ENCODE data around the gene KCTD17. TPM values are rescaled to one million over a fixed set of nuclear protein-coding genes. Genes with fewer than 3 reads are reported as not detected.

Gene KCTD17
- total and polyA plus RNA-seq, 12 donors: 6.9 to 49.2 (median 16.4) TPM

DNA sequence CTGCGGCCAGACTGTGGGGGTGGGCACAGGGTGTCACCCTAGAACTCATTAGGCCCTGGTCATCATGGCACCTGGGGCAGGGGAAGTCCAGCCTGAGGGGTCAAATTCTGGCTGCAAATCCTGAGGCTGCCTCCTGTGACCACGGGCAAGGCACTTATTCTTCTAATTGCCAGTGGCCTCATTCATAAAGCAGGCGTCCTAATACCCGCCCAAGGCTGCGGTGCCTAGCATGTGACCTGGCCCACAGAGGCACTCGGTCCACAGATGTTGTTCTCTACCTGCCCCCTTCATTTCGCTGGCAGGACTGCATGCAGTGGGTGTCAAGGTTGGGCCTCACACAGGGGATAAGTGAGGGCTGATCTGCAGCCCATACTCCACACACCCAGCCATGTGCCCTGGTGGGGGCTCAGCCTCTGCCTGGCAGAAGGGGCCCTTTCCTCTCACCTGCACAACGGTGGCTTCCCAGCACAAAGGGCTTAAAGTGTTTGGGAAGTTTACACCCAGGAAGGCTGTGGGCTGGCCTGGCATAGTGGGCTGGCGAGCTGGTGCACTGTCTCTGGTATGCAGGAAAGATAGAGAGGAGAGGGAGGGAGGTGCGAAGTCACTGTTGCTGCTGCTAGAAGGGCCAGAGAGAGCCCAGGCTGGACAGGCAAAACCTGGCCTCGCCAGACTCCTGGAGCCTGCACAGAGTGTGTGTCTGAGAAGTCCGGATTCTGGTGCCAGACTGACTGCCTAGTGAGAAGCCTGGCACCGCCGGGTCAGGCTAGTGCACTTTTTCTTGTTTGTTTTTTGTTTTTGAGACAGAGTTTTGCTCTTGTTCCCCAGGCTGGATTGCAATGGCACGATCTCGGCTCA lies 28.8 kb upstream of the KCTD17 start:
- intact Hi-C loops (cut with DNase I): no loop called here
- H3K36me3 ChIP-seq: peaks cover 0 to 36% (median 8%) of the 10 kb centered on the region in 9 donors
- WGBS, 2 donors: 61 to 74% methylated on average over 16 of the region's 16 CpGs
- ATAC-seq (peak in 3 of 8 donors; percentile 7 to 22 (median 8)), DNase-seq (no peak)
- no peaks in the 10 kb centered on the region for H3K9me3 ChIP-seq
- no peak overlapping the region for H3K4me3 ChIP-seq
- TF ChIP-seq CTCF (IDR thresholded peaks at IDR 0.05): no peak
- peaks cover 16 to 68% (median 50%) of the 10 kb centered on the region in 9 donors for H3K4me1 ChIP-seq
- H3K27me3 ChIP-seq: no peaks in the 10 kb centered on the region
- H3K27ac ChIP-seq: peak overlapping the region in 7 of 10 donors; percentile 5 to 64 (median 39)

- peaks cover 10 to 57% (median 39%) of the 10 kb centered on the region in 9 donors for H3K4me1 ChIP-seq
- WGBS, 2 donors: 96% methylated on average over 34 of the region's 34 CpGs
Observed at GRCh38 chr22:37023743-37024338, 27.7 kb upstream of the KCTD17 start.

DNA sequence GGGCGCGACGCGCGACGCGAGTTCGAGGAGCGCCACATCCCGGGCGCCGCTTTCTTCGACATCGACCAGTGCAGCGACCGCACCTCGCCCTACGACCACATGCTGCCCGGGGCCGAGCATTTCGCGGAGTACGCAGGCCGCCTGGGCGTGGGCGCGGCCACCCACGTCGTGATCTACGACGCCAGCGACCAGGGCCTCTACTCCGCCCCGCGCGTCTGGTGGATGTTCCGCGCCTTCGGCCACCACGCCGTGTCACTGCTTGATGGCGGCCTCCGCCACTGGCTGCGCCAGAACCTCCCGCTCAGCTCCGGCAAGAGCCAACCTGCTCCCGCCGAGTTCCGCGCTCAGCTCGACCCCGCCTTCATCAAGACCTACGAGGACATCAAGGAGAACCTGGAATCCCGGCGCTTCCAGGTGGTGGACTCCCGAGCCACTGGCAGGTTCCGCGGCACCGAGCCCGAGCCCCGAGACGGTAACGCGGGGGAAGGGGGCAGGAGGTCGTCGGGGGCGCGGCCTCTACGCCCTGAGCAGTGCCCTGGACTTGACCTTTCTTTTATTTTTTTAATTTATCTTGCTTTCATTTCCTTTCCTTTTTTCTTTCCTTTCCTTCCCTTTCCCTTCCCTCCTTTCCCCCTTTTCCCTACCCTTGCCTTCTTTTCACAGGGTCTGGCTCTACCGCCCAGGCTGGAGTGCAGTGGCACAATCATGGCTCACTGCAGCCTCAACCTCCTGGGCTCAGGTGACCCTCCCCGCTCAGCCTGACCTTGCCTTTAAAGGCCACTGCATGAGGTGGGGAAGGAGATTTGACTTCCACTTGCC lies 27.0 kb upstream of the KCTD17 start:
- Histone ChIP-seq H3K4me3 (no peak overlapping the region), H3K4me1 (peaks cover 10 to 57% (median 39%) of the 10 kb centered on the region in 9 donors), H3K9me3 (no peaks in the 10 kb centered on the region), H3K27me3 (no peaks in the 10 kb centered on the region), H3K36me3 (peaks cover 0 to 54% (median 8%) of the 10 kb centered on the region in 9 donors), H3K27ac (no peak overlapping the region)
- intact Hi-C loops (cut with DNase I): no loop called here
- DNase-seq (no peak), ATAC-seq (no peak)
- TF ChIP-seq CTCF (IDR thresholded peaks at IDR 0.05): no peak
- 90 to 93% methylated on average over 69 to 71 of the region's 71 CpGs for WGBS, 2 donors

More at GRCh38 chr22:37023743-37024338, 27.7 kb upstream of the KCTD17 start:
- no peaks in the 10 kb centered on the region for H3K9me3 ChIP-seq
- peak overlapping the region in 1 of 10 donors; percentile 64 for H3K27ac ChIP-seq
- no peak overlapping the region for H3K4me3 ChIP-seq
- intact Hi-C loops (cut with DNase I): no loop called here
- DNase-seq (no peak), ATAC-seq (no peak)
- H3K27me3 ChIP-seq: no peaks in the 10 kb centered on the region
- H3K36me3 ChIP-seq: peaks cover 0 to 47% (median 8%) of the 10 kb centered on the region in 9 donors
- TF ChIP-seq CTCF (IDR thresholded peaks at IDR 0.05): no peak

DNA sequence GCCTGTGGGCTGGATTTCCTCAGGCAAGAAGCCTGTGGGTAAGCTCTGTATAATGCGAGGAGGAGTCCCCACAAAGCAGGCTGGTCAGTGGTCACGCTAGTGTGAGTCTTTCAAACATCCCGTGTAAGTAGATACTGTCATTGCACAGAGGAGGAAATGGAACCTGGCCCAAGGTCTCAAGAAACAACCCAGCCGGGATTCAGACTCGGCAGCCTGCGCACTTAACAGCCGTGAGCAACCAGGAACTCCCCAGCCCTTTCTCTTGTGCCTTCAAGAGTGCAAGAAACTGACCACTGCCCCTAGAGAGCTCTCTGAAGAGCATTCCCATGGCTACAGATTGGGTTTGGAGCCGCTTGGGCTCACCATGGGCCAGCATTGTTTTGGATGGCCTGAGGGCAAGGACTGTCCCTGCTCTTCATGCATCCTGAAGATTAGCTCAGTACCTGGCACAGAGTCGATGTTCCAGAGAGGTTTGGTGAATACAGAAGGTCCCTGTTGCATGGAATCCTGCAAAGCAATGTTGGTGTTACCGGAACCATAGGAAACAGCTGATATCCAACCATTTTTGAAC lies 26.0 kb upstream of the KCTD17 start:
- WGBS, 2 donors: 87% methylated on average over 10 of the region's 10 CpGs

More for the DNA sequence above, 26.0 kb upstream of the KCTD17 start:
- no peak overlapping the region for H3K4me3 ChIP-seq
- intact Hi-C loops (cut with DNase I): no loop called here
- DNase-seq (no peak), ATAC-seq (no peak)
- H3K27ac ChIP-seq: no peak overlapping the region
- H3K36me3 ChIP-seq: peaks cover 0 to 64% (median 8%) of the 10 kb centered on the region in 9 donors
- H3K4me1 ChIP-seq: peaks cover 7 to 52% (median 34%) of the 10 kb centered on the region in 9 donors
- TF ChIP-seq CTCF (IDR thresholded peaks at IDR 0.05): no peak
- no peaks in the 10 kb centered on the region for H3K9me3 ChIP-seq
- H3K27me3 ChIP-seq: no peaks in the 10 kb centered on the region
